ENCODE data around the gene MCC.

DNA sequence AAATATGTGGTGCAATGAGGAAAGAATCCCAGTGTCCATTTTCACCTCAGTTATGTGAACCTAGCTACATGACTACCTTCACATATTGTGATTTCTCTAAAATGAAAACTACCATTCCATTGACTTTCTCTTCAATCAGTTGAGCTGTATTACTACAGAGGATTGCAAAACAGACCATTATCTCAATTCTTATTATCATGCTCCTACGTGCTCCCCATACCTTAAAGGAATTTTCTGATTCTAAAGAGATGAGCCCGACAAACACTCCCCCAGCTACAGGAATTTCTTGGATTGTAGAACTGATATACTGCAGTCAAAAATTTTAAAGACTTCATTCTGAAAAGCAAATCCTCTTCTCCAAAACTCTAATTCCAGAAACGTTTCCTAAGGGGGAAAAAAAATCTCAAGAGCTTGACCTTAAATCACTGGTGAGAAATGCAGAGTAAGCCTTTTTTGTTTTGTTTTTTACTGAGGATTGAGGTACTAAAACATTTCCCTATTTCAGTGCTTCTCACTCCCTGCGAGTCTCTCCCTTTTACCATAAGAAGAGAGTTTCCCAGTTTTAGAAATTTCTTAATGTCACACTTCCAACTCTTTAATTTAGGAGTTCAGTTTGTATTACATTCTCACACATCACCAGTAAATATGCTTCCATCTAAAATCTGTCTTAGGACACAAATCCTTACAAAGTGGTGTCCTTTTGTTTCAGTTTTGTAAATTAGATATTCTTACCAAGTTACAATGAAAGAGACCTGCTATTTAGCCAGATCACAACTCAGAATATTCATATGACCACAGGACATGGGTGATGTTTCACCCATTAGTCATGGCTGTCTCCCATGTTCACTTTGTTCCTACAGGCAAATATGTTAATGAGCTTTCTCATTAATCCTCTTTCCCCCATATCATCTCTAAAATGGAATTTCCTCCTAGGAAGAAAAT lies 257.3 kb downstream of the MCC start:
- TF ChIP-seq, protein P1, sequence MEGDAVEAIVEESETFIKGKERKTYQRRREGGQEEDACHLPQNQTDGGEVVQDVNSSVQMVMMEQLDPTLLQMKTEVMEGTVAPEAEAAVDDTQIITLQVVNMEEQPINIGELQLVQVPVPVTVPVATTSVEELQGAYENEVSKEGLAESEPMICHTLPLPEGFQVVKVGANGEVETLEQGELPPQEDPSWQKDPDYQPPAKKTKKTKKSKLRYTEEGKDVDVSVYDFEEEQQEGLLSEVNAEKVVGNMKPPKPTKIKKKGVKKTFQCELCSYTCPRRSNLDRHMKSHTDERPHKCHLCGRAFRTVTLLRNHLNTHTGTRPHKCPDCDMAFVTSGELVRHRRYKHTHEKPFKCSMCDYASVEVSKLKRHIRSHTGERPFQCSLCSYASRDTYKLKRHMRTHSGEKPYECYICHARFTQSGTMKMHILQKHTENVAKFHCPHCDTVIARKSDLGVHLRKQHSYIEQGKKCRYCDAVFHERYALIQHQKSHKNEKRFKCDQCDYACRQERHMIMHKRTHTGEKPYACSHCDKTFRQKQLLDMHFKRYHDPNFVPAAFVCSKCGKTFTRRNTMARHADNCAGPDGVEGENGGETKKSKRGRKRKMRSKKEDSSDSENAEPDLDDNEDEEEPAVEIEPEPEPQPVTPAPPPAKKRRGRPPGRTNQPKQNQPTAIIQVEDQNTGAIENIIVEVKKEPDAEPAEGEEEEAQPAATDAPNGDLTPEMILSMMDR (IDR thresholded peaks at IDR 0.05): no peak
- no peak for TF ChIP-seq POLR2A (IDR thresholded peaks at IDR 0.05; ENCODE audit: low read depth)
- TF ChIP-seq POLR2AphosphoS5 (IDR thresholded peaks at IDR 0.05): no peak
